ENCODE results near the gene KIF13A.
"Not testable (repeated sequence)": the region's sequence is repeated elsewhere in the genome, so short reads cannot be mapped to it uniquely, and the experiment has no call there.

The KIF13A gene

GRCh38 chr6:18016698-18017097, 29.3 kb upstream of the KIF13A start:
- DNase-seq (ENCODE audit: low read depth), result no peak
- H3K4me3 ChIP-seq (ENCODE audit: low read length), result no peak overlapping the region
- TF ChIP-seq CTCF (conservative IDR thresholded peaks at IDR 0.05; ENCODE audit: low read length), result no peak

- peak; percentile 30 for DNase-seq (ENCODE audit: low read depth)
- TF ChIP-seq CTCF (conservative IDR thresholded peaks at IDR 0.05; ENCODE audit: low read length), result no peak
- no peak overlapping the region for H3K4me3 ChIP-seq (ENCODE audit: low read length)
Observed at GRCh38 chr6:18016133-18016532, 28.7 kb upstream of the KIF13A start.

- H3K4me3 ChIP-seq (ENCODE audit: low read length), result no peak overlapping the region
- no peak for TF ChIP-seq CTCF (conservative IDR thresholded peaks at IDR 0.05; ENCODE audit: low read length)
- no peak for DNase-seq (ENCODE audit: low read depth)
Observed at GRCh38 chr6:18011287-18011686, 23.9 kb upstream of the KIF13A start.

- not testable (repeated sequence) for DNase-seq (ENCODE audit: low read depth)
Observed at GRCh38 chr6:18010540-18010939, 23.1 kb upstream of the KIF13A start.

GRCh38 chr6:18004256-18004985, 17.0 kb upstream of the KIF13A start:
- no peak overlapping the region for H3K4me3 ChIP-seq (ENCODE audit: low read length)
- TF ChIP-seq CTCF (conservative IDR thresholded peaks at IDR 0.05; ENCODE audit: low read length), result no peak
- DNase-seq (ENCODE audit: low read depth), result no peak

More at GRCh38 chr6:18010540-18010939, 23.1 kb upstream of the KIF13A start:
- not testable (repeated sequence) for H3K4me3 ChIP-seq (ENCODE audit: low read length)

GRCh38 chr6:17999425-17999824, 12.0 kb upstream of the KIF13A start:
- no peak overlapping the region for H3K4me3 ChIP-seq (ENCODE audit: low read length)
- DNase-seq (ENCODE audit: low read depth), result no peak
- no peak for TF ChIP-seq CTCF (conservative IDR thresholded peaks at IDR 0.05; ENCODE audit: low read length)

- TF ChIP-seq CTCF (conservative IDR thresholded peaks at IDR 0.05; ENCODE audit: low read length), result no peak
- peak; percentile 58 for DNase-seq (ENCODE audit: low read depth)
- H3K4me3 ChIP-seq (ENCODE audit: low read length), result no peak overlapping the region
Observed at GRCh38 chr6:17998442-17998841, 11.0 kb upstream of the KIF13A start.
